Umbilical cord (tissue), 2 donors: ENCODE measurements around the gene S100A12. TPM values are rescaled to one million over a fixed set of nuclear protein-coding genes. Genes with fewer than 3 reads are reported as not detected.
"Not testable (repeated sequence)": the region's sequence is repeated elsewhere in the genome, so short reads cannot be mapped to it uniquely, and the experiment has no call there.

ENCODE experiments used
- DNase-seq: peaks from one replicate; pipeline ENCODE4 v3.0.0-alpha.2; 2015; ENCODE audit warnings: low spot score
- total RNA-seq: library from RNA; depleted of rRNA; stranded (reverse); fragments of >200 nt; gene quantifications from one replicate; pipeline ENCODE4 v1.2.3, GENCODE V29; 2014; ENCODE audit warnings: low replicate concordance; ENCODE audit not compliant: insufficient read depth

Gene S100A12
- total RNA-seq = not detected

GRCh38 chr1:153375511-153375910 is at the start of gene S100A12:
Gene S100A12 (minus strand): TSS chr1:153375621. CDS start chr1:153374592, 1,029 bp downstream.
- DNase-seq = peak; percentile 60

GRCh38 chr1:153422450-153423068 is 47.1 kb upstream of the S100A12 start:
- peak; percentile 73 for DNase-seq

GRCh38 chr1:153420306-153420705 is 44.9 kb upstream of the S100A12 start:
- DNase-seq = no peak

- not testable (repeated sequence) for DNase-seq
These were observed 44.0 kb upstream of the S100A12 start for GRCh38 chr1:153419436-153419793.

GRCh38 chr1:153418758-153419435 is 43.5 kb upstream of the S100A12 start:
- DNase-seq = not testable (repeated sequence)

- DNase-seq = no peak
These were observed 41.9 kb upstream of the S100A12 start for GRCh38 chr1:153417136-153417888.

GRCh38 chr1:153415850-153416570 is 40.6 kb upstream of the S100A12 start, which contains the start of gene S100A7A:
Gene S100A7A (plus strand): TSS chr1:153416520. CDS start chr1:153418083, 1,563 bp downstream.
- DNase-seq = no peak

- DNase-seq = not testable (repeated sequence)
These were observed 38.5 kb upstream of the S100A12 start for GRCh38 chr1:153413961-153414360.

- DNase-seq = not testable (repeated sequence)
These were observed 31.9 kb upstream of the S100A12 start for GRCh38 chr1:153407274-153407673.

- DNase-seq = not testable (repeated sequence)
These were observed 30.6 kb upstream of the S100A12 start for GRCh38 chr1:153405825-153406599.

GRCh38 chr1:153404768-153405167 is 29.3 kb upstream of the S100A12 start:
- no peak for DNase-seq

GRCh38 chr1:153404086-153404635 is 28.7 kb upstream of the S100A12 start:
- DNase-seq = no peak

- no peak for DNase-seq
These were observed 28.1 kb upstream of the S100A12 start for GRCh38 chr1:153403421-153404085.

GRCh38 chr1:153402226-153402625 is 26.8 kb upstream of the S100A12 start:
- no peak for DNase-seq

- no peak for DNase-seq
These were observed 26.0 kb upstream of the S100A12 start for GRCh38 chr1:153401461-153401860.

- no peak for DNase-seq
These were observed 24.8 kb upstream of the S100A12 start for GRCh38 chr1:153400244-153400643.

- no peak for DNase-seq
These were observed 24.1 kb upstream of the S100A12 start for GRCh38 chr1:153399401-153400055.

GRCh38 chr1:153397924-153398651 is 22.7 kb upstream of the S100A12 start:
- DNase-seq = no peak
